Measurements from ENCODE around the gene COL4A2.

Gene COL4A2

DNA sequence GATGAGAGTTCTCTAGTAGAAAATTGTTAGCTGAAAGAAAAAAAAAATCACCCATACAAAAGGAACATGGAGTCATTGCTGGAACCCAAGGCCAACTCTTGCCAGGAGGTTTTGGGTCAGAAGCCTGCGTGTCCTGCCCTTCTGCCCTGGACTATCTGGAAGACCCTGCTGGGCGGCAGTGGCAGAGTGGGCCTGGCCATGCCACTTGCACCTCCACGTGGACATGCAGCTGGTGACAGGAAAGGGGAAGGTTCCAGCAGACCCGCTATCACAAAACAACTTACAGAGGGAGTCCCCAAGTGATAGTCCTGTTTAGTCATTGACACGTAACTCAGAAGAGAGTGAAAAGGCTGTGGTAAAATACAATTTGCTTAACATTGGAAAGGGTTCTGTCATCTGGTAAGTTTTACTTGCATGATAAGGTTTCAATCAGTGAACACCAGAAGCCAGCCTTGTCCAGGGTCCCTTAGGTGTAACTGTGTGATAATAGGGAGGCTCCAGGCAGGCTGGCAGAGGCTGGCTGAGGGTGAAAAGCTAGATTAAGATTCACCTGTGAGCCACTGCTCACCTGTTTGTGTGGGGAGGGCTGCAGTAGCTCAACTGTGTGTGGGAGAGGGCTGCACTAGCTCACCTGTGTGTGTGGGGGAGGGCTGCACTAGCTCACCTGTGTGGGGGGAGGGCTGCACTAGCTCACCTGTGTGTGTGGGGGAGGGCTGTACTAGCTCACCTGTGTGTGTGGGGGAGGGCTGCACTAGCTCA, 47.8 kb downstream of the COL4A2 start:
- DNase-seq (ENCODE audit: low spot score) = no peak

DNA sequence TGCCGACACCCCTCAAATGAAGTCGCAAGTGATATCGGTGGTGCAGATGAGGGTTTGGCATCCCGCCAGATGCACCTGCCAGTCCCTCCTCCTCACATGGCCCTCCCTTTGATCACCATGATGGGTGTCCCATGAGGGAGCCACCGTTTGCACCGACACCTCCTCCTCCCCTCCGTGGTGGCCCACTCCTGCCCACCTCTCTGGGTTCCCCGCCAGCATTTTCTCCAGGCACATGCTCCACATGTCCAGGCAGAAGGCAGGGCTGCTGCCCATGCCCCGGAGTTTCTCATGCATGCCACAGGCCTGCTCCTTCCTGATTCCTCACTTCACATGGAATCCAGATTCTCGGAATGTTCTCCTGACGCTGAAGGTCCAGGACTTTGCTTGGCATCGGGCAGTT, 49.3 kb downstream of the COL4A2 start:
- no peak for DNase-seq (ENCODE audit: low spot score)

DNA sequence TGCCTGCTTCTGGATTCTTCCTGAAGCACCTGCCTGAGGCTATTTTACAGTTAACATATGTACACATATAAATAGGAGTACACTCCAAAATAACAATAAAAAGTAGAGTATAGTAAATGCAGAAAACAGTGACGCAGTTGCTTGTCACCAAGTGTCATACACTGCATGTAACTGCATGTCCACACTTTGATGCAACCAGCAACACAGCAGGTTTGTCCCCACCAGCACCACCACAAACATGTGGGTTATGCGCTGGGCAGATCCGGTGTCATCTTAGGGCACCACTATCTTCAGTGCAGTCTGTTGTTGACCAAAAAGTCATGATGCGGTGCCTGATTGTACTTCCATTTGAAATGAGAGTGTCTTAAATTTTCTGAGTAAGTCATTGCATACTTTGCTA, 51.3 kb downstream of the COL4A2 start:
- no peak for DNase-seq (ENCODE audit: low spot score)

GRCh38 chr13:110359840-110360301, 52.8 kb downstream of the COL4A2 start:
- no peak for DNase-seq (ENCODE audit: low spot score)

DNA sequence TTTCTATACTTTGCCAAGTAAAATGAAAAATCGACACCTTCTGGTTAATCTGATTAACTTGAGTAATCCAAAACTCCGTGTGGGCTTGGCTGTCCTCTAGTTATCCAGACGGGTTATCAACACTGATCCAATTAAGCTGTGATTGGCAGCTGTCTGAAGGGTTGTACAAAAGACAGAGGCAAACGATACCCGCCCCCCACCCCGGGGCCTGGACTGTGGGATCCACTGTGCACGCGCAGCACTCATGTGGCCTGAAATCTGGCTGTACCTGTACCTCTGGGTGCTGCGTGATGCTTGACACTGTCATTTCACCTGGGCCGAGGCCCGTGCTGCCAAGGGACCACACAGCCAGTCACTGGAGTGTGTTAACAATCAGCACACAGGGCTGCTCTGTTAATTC, 53.5 kb downstream of the COL4A2 start:
- DNase-seq (ENCODE audit: low spot score) = no peak

- DNase-seq (ENCODE audit: low spot score) = no peak
Observed at GRCh38 chr13:110361365-110361911, 54.4 kb downstream of the COL4A2 start.

DNA sequence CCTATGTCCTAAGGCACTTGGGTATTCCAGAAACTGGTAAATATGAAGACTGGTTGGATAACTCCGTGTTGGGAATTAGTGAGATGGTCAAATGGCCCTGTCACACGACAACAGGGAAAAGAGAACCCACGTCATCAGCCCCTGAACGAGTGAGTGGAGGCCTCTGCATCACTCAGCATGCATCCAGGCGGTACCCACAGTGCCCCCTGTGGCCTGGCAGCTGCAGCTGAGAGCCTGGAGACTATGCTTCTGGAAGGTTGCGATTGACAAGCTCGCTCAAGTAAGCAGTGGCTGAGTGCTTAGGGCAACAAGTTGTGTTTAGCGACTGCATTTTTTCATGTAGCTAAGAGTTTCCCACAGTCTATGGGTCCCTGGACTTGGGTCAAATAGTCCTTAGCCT, 55.9 kb downstream of the COL4A2 start:
- no peak for DNase-seq (ENCODE audit: low spot score)

DNA sequence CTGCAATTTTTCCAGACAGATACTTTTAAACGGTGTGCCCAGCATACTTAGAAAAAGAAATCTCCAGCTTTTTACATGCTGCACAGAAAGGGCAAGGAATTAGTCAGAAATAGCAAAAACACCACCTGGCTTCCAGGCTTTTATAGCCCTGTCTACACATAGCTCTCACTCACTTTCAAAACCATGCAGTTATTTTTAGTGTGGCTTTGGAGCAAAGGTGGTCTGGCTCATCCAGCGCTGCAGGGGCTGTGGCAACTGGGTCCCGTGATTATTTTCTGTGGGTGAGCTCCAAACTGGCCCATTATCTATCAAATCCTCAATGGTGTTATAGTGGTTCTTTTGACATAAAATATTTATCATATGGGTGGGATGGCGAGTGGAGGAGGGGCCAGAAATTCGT, 57.0 kb downstream of the COL4A2 start:
- DNase-seq (ENCODE audit: low spot score) = no peak

DNA sequence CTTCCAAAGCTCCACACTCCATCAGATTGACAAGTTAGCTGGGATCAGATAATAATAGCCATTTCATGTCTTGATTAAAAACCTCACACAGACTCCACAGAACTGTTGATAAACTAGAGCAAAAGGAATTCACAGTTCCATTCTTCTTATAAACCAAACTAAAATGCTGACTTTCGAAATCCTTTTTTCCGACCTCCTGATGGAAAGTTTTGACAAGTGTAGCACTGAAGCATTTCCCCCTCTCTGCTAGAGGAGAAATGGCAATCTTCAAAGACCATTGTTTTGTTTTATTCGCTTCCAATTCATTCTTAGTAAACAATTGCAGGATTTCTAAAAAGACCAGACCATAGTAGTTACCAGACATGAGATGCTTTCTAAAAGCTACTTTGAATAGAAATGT, 58.8 kb downstream of the COL4A2 start:
- DNase-seq (ENCODE audit: low spot score) = no peak

- no peak for DNase-seq (ENCODE audit: low spot score)
Observed at GRCh38 chr13:110366733-110367132, 59.6 kb downstream of the COL4A2 start.

GRCh38 chr13:110367620-110368019, 60.5 kb downstream of the COL4A2 start:
- DNase-seq (ENCODE audit: low spot score) = no peak

DNA sequence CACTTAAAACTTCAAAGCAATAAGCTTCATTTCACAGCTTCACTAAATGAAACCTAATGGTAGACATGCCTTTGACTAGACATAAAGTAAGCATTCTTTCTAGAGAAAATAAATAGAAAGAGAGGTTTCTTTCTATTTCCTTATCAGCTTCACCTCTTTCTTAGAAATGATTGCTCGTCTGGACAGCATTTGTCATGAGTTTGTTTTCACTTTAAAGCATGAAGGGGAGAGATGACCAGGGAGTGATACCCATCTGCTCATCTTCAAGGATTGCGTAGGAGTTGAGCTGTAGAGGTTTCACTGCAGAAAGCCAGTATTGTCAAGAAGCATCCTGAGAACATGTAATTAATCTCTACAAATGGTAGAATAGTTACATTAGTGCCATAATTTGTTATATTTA, 61.3 kb downstream of the COL4A2 start:
- no peak for DNase-seq (ENCODE audit: low spot score)

DNA sequence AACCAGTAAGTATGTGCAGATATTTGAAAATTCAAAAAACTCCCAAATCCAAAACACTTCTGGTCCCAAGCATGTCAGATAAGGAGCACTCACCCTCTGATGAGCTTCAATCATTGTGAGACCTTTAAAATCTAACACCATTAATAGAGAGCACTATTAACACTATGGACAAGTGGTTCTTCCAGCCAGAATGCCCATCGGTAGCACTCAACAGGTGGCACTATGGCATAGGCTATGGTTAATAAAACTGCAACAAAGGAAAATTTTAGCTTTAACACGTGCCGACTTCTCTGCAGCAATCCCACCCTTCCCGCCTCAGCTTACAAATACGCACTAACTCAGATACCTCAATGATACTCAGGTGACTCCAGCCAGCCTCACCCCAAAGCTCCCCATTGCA, 62.3 kb downstream of the COL4A2 start:
- DNase-seq (ENCODE audit: low spot score) = no peak

DNA sequence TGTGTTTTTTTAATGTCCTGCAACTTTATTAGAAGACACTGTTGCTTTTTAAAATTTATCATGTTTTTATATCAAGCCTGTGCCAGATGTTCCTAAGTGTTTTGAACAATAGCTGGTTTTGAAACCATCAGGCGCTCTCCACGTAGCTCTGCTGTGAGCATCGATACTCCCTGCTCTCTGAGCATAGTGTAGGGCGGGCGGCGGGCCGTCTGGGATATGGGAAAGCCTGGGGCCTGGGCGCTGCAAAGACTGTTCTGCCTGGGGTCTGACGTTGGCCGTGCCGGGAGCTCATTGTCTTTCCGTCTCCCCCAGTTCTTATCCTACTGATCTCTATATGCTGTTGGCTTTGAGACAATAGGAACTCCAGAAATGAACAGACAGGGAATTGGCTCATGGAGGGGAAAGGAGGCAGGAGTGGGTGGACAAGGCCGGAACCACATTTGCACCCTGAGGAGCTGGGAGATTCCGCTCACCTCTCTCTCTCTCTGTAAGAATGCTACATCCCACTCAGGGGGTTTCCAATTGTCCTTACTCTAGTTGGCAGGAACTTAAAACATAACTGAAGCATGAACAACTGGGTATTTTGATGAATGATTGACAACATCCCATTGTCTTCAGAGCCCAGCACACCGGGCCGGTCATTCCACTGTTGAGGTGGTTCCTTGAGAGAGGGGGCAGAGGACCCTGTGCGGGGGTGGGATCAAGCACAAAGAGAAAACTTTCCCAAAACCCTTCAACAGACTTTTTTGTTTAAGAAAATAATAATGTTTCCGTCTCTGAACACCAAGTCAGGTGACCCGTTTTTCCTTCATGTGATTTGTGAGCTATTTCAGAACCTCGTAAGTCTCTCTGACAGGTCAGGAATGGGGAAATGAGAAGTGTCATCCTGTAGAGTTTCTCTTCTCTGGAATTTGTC, 64.7 kb downstream of the COL4A2 start:
- DNase-seq (ENCODE audit: low spot score) = no peak

DNA sequence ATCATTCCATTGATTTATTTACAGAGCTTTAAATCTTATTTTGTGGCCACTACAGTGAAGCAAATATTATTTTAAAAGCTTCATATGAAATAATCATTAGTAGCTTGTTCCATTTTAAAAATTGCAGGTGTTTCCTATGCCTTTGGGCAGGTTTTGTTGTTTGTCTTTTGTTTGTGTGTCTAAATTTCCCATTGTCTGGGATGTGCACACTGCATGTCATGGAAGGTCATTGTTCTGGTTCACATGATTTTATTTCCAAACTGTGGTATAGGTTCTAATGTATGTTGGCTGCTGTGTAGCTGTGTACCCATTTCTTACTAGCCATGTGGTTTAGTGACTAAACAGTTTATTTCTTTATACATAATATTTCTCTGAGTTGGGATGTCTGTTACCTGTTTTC, 65.6 kb downstream of the COL4A2 start:
- no peak for DNase-seq (ENCODE audit: low spot score)

DNA sequence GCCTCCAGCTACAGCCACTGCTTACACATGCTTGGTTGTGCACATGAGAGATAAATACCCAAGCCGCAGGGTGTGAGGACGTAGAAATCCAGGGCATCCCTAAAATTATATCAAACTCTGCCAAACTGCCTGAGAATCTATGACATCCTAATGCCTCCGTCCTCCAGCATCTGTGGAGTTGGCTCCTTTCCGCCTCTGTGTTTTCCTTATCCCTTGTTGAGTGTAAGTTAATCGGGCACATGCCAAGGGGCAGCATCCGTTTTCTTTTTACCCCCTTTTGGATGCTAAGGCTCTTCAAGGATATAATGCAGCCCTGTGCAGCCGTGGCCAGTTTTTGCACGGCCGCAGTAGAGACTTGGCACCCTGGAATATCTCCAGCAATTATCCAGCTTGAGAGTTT, 66.5 kb downstream of the COL4A2 start:
- no peak for DNase-seq (ENCODE audit: low spot score)

DNA sequence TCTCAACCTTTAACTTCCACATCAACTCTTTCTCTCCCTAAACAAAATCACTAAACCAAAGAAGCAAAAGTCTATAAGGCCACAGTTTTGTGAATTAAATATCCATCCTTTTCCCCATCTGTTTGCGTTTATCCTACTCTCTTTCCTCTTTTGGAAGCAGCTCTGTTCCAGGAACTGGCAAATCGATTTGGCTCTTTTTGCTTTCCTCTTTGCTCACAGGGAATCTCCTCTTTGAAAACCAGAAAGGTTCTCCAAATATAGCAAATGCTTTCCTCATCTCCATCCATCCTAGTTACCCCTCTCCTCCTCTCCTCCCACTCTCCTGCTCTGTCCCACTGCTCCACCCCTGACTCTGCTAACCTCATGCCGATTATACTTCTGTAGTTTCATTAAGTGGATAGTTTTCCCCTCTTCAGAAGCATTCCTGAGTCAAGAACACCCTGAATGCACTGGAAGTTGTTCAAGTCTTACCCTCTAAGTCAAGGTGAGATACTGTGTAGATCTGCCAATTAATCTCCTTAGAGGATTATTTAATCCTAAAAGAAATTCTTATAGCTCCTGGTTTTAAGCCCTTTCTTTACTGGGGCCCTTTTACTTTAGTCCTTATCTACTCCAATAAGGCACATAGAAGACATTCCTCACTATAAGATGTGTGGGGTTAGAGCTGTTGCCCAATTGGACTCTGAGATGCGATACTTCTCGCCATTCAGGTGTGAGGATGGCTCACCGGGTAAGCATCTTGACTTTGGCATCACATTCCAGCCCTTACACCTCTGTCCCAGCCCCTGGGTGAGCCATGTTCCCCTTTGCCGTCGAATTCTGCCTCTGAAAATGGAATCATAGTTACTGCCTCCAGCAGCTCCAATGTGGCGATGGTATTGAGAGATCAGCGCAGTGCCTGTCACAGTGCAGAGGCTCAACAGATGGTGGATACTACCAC, 67.6 kb downstream of the COL4A2 start:
- DNase-seq (ENCODE audit: low spot score) = no peak

DNA sequence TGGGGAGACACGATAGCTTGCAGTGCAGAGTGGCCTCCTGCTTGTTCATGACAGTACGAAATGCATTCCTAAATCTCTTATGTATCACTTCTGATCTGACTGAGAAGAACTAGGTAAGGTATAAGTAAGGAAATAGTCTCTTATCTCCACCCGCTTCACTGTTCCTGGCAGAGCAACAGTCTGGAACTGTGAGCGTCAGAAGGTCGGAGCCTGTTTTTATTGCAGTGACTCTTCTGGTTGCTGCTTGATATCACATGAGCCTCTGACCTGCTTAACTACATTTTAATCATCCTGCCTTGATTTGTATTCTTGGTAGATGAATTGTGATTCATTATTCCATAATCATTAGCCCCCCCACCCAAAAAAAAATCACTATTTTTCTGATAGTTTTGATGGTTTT, 69.0 kb downstream of the COL4A2 start:
- no peak for DNase-seq (ENCODE audit: low spot score)

DNA sequence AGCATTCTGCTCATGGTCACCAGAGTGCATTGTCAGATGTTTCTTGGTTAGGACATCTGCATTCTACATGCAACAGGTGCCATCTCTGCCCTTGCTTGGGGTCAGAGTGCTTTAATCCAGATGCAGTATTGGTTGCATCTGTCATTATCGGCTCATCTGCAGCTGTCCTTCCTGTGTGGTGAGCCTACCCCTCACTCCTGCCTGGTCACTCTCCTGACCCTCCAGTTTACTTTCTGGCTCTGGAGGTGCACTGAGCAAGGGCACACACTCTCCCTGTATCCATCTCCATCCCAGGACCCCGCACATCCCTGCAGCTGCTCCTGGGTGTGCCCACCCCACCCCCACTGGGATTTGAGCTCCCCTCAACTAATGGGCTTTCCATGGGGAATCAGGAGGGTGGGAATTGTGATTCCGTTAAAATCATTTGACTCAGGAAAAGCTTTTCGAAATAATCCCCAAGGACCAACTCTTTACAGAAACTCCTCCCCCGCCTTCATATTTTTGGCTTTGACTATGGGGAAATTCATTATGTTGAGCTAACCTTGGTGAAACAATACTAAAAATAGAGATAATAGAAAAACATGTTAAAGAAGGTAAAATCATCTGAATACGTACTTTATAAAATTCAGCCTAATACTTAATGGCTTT, 70.2 kb downstream of the COL4A2 start:
- no peak for DNase-seq (ENCODE audit: low spot score)

DNA sequence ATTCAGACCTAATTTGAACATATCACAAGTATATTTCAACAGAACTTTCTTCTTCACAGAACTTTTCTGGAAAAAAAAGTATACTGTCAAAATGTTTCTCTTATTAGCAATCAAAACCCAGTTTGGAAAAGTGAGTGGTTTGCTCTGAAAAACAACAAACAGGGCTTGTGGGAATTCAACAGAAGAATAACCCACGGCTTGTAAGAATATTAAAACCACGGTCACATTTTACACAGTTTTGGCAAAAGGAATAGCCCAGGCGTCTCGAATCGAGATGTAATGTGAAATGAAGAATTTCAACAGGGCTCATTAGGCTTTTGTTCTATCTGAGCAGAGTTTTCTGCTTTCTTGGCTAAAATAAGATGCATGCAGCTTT, 70.7 kb downstream of the COL4A2 start:
- no peak for DNase-seq (ENCODE audit: low spot score)

DNA sequence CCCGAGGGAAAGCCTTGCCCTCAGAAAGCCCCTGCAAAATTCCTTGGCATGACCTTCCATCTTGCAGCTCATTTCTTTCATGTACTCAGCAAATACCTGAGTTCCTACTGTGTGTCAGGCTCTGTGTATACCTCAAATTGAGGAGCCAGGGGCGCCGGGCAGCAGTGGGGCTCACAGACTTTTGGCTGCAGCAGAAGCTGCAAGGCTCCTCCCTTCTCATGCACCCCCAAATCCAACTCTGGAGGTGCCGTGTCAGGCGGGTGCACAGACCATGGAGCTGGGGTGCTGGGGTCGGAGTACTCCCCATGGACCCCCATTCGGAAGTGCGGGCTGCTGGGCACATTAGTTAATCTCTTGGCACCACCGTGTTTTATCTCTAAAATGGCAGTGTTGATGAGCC, 72.3 kb downstream of the COL4A2 start:
- DNase-seq (ENCODE audit: low spot score) = no peak
